HepG2 (cell line): Measurements from ENCODE around the gene NDUFV1. TPM values are rescaled to one million over a fixed set of nuclear protein-coding genes. Genes with fewer than 3 reads are reported as not detected.

Experiments
- AFF4 ChIP-seq: sonication (generic); formaldehyde crosslinking; IDR thresholded peaks from 2 replicates; pipeline ENCODE4 v1.4.0; 2020; ENCODE audit warnings: missing genetic modification reagents
- ATF7-NPFF ChIP-seq: sonication (generic); formaldehyde crosslinking; IDR thresholded peaks from 2 replicates; pipeline ENCODE4 v1.8.1; 2023; ENCODE audit warnings: mild to moderate bottlenecking, low read depth, missing genetic modification reagents, moderate library complexity
- BCL3 ChIP-seq: sonication (generic); formaldehyde crosslinking; IDR thresholded peaks from 2 replicates; pipeline ENCODE4 v1.5.1; 2020; ENCODE audit warnings: mild to moderate bottlenecking, missing genetic modification reagents, moderate library complexity
- CTCF ChIP-seq: sonication (generic); formaldehyde crosslinking; IDR thresholded peaks from 2 replicates; pipeline ENCODE4 v1.5.0; 2020; ENCODE audit warnings: mild to moderate bottlenecking, missing genetic modification reagents, moderate library complexity
- HNRNPH1 ChIP-seq: fragments of 200-400 bp; formaldehyde crosslinking; optimal IDR thresholded peaks from 2 replicates; pipeline ENCODE3; 2017; ENCODE audit warnings: mild to moderate bottlenecking, low read depth, low read length
- MAFK ChIP-seq, 2 experiments: IDR thresholded peaks in 1 of 2; conservative IDR thresholded peaks in 1 of 2; 2 replicates each; pipeline ENCODE4 v1.6.1; 2011; ENCODE audit warnings: improper control_type of control experiment in 2 of 2, low read length in 2 of 2
- PCBP1 ChIP-seq: fragments of 200-400 bp; formaldehyde crosslinking; IDR thresholded peaks from 2 replicates; pipeline ENCODE4 v1.6.1; 2017; ENCODE audit warnings: mild to moderate bottlenecking, low read depth, low read length, borderline replicate concordance
- POLR2G ChIP-seq: fragments of 200-400 bp; formaldehyde crosslinking; IDR thresholded peaks from 2 replicates; pipeline ENCODE4 v1.6.1; 2018; ENCODE audit warnings: mild to moderate bottlenecking, low read depth, low read length, moderate library complexity
- SIN3A ChIP-seq: IDR thresholded peaks from 2 replicates; pipeline ENCODE4 v1.6.1; 2011; ENCODE audit warnings: low read depth, mild to moderate bottlenecking, control low read depth, low read length, borderline replicate concordance
- SP5 ChIP-seq: IDR thresholded peaks from 2 replicates; pipeline ENCODE4 v1.6.1; 2016; ENCODE audit warnings: low read depth, borderline replicate concordance
- ZFP37 ChIP-seq: sonication (generic); formaldehyde crosslinking; IDR thresholded peaks from 2 replicates; pipeline ENCODE4 v1.4.0; 2020; ENCODE audit warnings: missing genetic modification reagents, borderline replicate concordance
- ZFP82 ChIP-seq: sonication (generic); formaldehyde crosslinking; IDR thresholded peaks from 2 replicates; pipeline ENCODE4 v1.5.1; 2020; ENCODE audit warnings: mild to moderate bottlenecking, missing genetic modification reagents, borderline replicate concordance
- ZHX2 ChIP-seq, 2 experiments: sonication (generic) in 1 of 2; formaldehyde crosslinking in 1 of 2; IDR thresholded peaks; 2 replicates each; pipeline versions ENCODE4 v1.6.1 to v1.9.0; 2014 to 2022; ENCODE audit warnings: antibody characterized with exemption in 1 of 2, borderline replicate concordance in 1 of 2, inconsistent platforms in 1 of 2, low read depth in 1 of 2, missing genetic modification reagents in 1 of 2
- ZNF720 ChIP-seq: sonication (generic); formaldehyde crosslinking; IDR thresholded peaks from 2 replicates; pipeline ENCODE4 v1.4.0; 2020; ENCODE audit warnings: missing genetic modification reagents
- ZNF768 ChIP-seq: sonication (generic); formaldehyde crosslinking; IDR thresholded peaks from 2 replicates; pipeline ENCODE4 v1.4.0; 2020; ENCODE audit warnings: missing genetic modification reagents
- polyA plus RNA-seq, 8 experiments: library from polyadenylated mRNA; depleted of rRNA in 3 of 8; stranded (reverse) in 7 of 8; unstranded in 1 of 8; fragments of >200 nt; fragmentation: Illumina TruSeq in 4 of 8; extraction: Trizol in 4 of 8; gene quantifications; 2 replicates each; pipeline versions ENCODE4 v1.2.1 to v1.2.3, GENCODE V29; 2011 to 2016; ENCODE audit warnings: low read depth in 4 of 8, missing spikeins in 1 of 8, mixed read lengths in 1 of 8; ENCODE audit not compliant: insufficient read depth in 1 of 8
- total RNA-seq, 5 experiments: library from RNA; depleted of rRNA; stranded (reverse); fragments of >200 nt; fragmentation: Illumina TruSeq; extraction: Trizol; gene quantifications; 2 replicates each; pipeline ENCODE4 v1.2.3, GENCODE V29; 2016; ENCODE audit warnings: low read depth in 1 of 5

Gene NDUFV1
- total and polyA plus RNA-seq, 2 of the 13 experiments (the other 11 are each of a cell fraction or from before 2014, with no cell fraction given) = 88.9 to 137 TPM

GRCh38 chr11:67606492-67607295 is at the start of gene NDUFV1 (continued):
- no peak for TF ChIP-seq HNRNPH1
- TF ChIP-seq MAFK (conservative IDR thresholded peaks at IDR 0.05 in 1 of 2, IDR thresholded peaks at IDR 0.05 in 1 of 2; ENCODE audit: low read length in 2 of 2) = no peak
- no peak for TF ChIP-seq AFF4 (CRISPR knock-in tag)
- 0 out of 2 replicates have a peak, but pooled peaks have one; percentile 28 for TF ChIP-seq ATF7-NPFF
- peak; percentile 96 for TF ChIP-seq CTCF (CRISPR knock-in tag)
- 0 out of 2 replicates have a peak, but pooled peaks have one; percentile 26 for TF ChIP-seq BCL3 (CRISPR knock-in tag)
- TF ChIP-seq ZNF720 (CRISPR knock-in tag) = no peak
- peak; percentile 70 for TF ChIP-seq SP5 (CRISPR knock-in tag)
- TF ChIP-seq POLR2G = peak; percentile 68
- peak; percentile 91 for TF ChIP-seq ZHX2 (IDR thresholded peaks at IDR 0.05; ENCODE audit: low read depth)
- TF ChIP-seq ZHX2 (CRISPR knock-in tag; IDR thresholded peaks at IDR 0.05; ENCODE audit: borderline replicate concordance) = no peak
- peak; percentile 75; the same call in 1 of the 2 replicates for TF ChIP-seq SIN3A
- no peak for TF ChIP-seq ZFP82
- no peak for TF ChIP-seq PCBP1
- no peak for TF ChIP-seq ZNF768
- TF ChIP-seq ZFP37 (CRISPR knock-in tag) = no peak
